Stimulated activated naive B cell treated with anti-CD40 and anti-IgM and Interleukin-4, amounts not matched to agents 10 μg/mL and 1 μg/mL and 100 μg/mL, for 72 hours (primary cell): ENCODE data around the gene RPLP2.

Experiments
- ATAC-seq, 2 donors: fragments of 150-1000 bp; cut with Tn5 transposase; replicated peaks; 2 replicates each; pipeline ENCODE4 v1.10.0; 2021; ENCODE audit warnings: moderate library complexity in 1 of 2
- DNase-seq: peaks from one replicate; pipeline ENCODE4 v3.0.0; 2021
- H3K27ac Mint-ChIP-seq: one replicate; pipeline ENCODE4 v1.8.0; 2022; ENCODE audit warnings: mild to moderate bottlenecking, mixed read lengths
- H3K27me3 Mint-ChIP-seq, 2 donors: one replicate each; pipeline ENCODE4 v1.8.0; 2022; ENCODE audit warnings: mixed read lengths in 2 of 2
- H3K36me3 Mint-ChIP-seq, 2 donors: one replicate each; pipeline ENCODE4 v1.8.0; 2022; ENCODE audit warnings: mixed read lengths in 2 of 2, mild to moderate bottlenecking in 1 of 2
- H3K4me1 Mint-ChIP-seq, 2 donors: one replicate each; pipeline ENCODE4 v1.8.0; 2022; ENCODE audit warnings: mixed read lengths in 2 of 2, mild to moderate bottlenecking in 1 of 2
- H3K4me3 Mint-ChIP-seq, 2 donors: one replicate each; pipeline ENCODE4 v1.8.0; 2022; ENCODE audit warnings: mild to moderate bottlenecking in 2 of 2, mixed read lengths in 2 of 2, moderate library complexity in 1 of 2
- H3K9me3 Mint-ChIP-seq, 2 donors: one replicate each; pipeline ENCODE4 v1.8.0; 2022; ENCODE audit warnings: mixed read lengths in 2 of 2, mild to moderate bottlenecking in 1 of 2

Gene RPLP2

GRCh38 chr11:834371-835316 lies 24.9 kb downstream of the RPLP2 start:
- peaks cover 15 to 63% of the 10 kb centered on the region in 2 donors for H3K4me1 Mint-ChIP-seq
- peaks cover 17 to 27% of the 10 kb centered on the region in 2 donors for H3K27me3 Mint-ChIP-seq
- H3K27ac Mint-ChIP-seq, result peak overlapping the region; percentile 37
- DNase-seq (no peak), ATAC-seq (no peak)
- peak overlapping the region; percentile 77 to 78 for H3K4me3 Mint-ChIP-seq
- no peaks in the 10 kb centered on the region for H3K9me3 Mint-ChIP-seq
- peaks cover 23 to 32% of the 10 kb centered on the region in 2 donors for H3K36me3 Mint-ChIP-seq

GRCh38 chr11:836274-836673 lies 26.5 kb downstream of the RPLP2 start:
- DNase-seq, result no peak
- no peaks in the 10 kb centered on the region for H3K9me3 Mint-ChIP-seq
- ATAC-seq, result no peak
- H3K4me1 Mint-ChIP-seq, result peaks cover 27 to 65% of the 10 kb centered on the region in 2 donors
- H3K27me3 Mint-ChIP-seq, result peaks cover 6 to 13% of the 10 kb centered on the region in 2 donors
- H3K36me3 Mint-ChIP-seq, result peaks cover 34 to 44% of the 10 kb centered on the region in 2 donors
- H3K4me3 Mint-ChIP-seq, result no peak overlapping the region
- no peak overlapping the region for H3K27ac Mint-ChIP-seq

DNA sequence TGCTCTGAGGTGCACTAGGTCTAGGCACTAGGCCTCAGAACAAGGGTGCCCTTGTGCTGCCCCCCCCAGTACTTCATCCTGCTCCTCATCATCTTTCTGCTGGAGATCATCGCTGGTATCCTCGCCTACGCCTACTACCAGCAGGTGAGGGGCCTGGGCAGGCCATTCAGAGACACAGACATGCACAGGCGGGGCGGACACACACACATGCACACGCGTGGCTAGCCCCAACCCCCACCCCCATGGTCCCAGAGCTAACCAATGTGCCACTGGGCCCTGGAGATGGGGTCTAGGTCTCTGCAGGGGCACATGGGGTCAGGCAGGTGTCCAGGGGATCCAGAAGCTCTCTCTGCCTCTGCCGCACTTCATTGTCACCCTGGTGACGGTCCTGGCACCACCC lies 26.9 kb downstream of the RPLP2 start:
- H3K9me3 Mint-ChIP-seq, result no peaks in the 10 kb centered on the region
- H3K4me1 Mint-ChIP-seq, result peaks cover 28 to 64% of the 10 kb centered on the region in 2 donors
- peak overlapping the region; percentile 20 for H3K27ac Mint-ChIP-seq
- no peak for DNase-seq
- ATAC-seq, result no peak
- peaks cover 2 to 9% of the 10 kb centered on the region in 2 donors for H3K27me3 Mint-ChIP-seq
- H3K36me3 Mint-ChIP-seq, result peaks cover 34 to 45% of the 10 kb centered on the region in 2 donors
- H3K4me3 Mint-ChIP-seq, result no peak overlapping the region

- ATAC-seq (no peak), DNase-seq (no peak)
- Mint-ChIP-seq H3K27me3 (peaks cover 0 to 2% of the 10 kb centered on the region in 2 donors), H3K27ac (no peak overlapping the region), H3K4me3 (no peak overlapping the region), H3K4me1 (peaks cover 23 to 57% of the 10 kb centered on the region in 2 donors), H3K9me3 (no peaks in the 10 kb centered on the region), H3K36me3 (peaks cover 34 to 45% of the 10 kb centered on the region in 2 donors)
Observed at GRCh38 chr11:837189-837989, 27.6 kb downstream of the RPLP2 start.

DNA sequence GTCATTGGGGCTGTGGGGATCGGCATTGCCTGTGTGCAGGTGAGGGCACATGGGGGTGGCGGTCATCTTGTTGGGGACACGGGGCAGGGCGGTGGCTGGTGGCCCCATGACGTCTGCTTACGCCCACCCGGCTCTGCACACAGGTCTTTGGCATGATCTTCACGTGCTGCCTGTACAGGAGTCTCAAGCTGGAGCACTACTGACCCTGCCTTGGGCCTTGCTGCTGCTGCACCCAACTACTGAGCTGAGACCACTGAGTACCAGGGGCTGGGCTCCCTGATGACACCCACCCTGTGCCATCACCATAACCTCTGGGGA lies 28.2 kb downstream of the RPLP2 start:
- Mint-ChIP-seq H3K4me3 (no peak overlapping the region), H3K27me3 (no peaks in the 10 kb centered on the region), H3K27ac (no peak overlapping the region), H3K4me1 (peaks cover 22 to 55% of the 10 kb centered on the region in 2 donors), H3K9me3 (no peaks in the 10 kb centered on the region), H3K36me3 (peaks cover 34 to 45% of the 10 kb centered on the region in 2 donors)
- no peak for DNase-seq
- ATAC-seq, result no peak

DNA sequence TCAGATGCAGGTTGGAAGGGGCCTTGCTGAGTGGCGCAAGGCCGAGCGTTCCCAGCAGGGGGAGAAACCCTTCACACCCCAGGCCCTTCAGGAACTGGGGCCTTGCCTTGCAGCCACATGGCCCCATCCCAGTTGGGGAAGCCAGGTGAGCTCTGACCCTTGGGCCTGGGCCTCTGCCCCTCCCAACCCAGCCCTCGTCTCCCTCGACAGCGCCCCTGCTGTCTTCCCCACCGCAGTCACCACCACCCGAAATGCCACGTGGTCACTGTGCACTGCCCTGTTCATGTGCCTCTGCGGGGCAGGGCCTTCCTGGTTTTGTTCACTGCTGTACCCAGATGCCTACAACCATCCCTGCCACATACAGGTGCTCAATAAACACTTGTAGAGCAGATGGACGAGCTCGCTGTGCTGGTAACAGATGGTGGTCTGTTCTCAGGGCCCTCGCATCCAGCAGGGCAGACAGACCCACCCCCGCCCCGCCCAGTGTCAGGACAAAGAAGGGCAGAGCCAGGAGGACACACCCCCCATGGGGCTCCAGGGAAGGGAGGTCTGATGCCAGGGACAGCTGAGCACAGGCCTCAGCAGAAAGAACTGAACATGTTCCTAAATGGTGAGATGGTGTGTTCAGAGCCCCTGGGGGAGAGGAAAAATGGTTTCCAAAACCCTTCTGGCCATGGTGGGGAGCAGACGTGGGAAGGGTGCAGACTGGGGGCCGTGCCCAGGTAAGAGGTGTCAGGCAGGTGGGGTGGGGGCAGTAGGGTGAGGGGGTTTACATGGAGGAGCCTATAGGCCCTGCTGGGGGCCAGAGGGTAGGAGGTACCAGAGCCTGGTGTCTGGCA lies 28.9 kb downstream of the RPLP2 start:
- Mint-ChIP-seq H3K36me3 (peaks cover 36 to 45% of the 10 kb centered on the region in 2 donors), H3K4me1 (peaks cover 26 to 58% of the 10 kb centered on the region in 2 donors), H3K27ac (no peak overlapping the region), H3K4me3 (peak overlapping the region in 1 of 2 donors; percentile 30), H3K27me3 (peaks cover 4 to 5% of the 10 kb centered on the region in 2 donors), H3K9me3 (no peaks in the 10 kb centered on the region)
- ATAC-seq (no peak), DNase-seq (no peak)

- Mint-ChIP-seq H3K27me3 (peaks cover 7 to 9% of the 10 kb centered on the region in 2 donors), H3K4me1 (peaks cover 26 to 58% of the 10 kb centered on the region in 2 donors), H3K27ac (no peak overlapping the region), H3K4me3 (no peak overlapping the region), H3K9me3 (no peaks in the 10 kb centered on the region), H3K36me3 (peaks cover 36 to 45% of the 10 kb centered on the region in 2 donors)
- ATAC-seq, result no peak
- no peak for DNase-seq
Observed at GRCh38 chr11:839280-839623, 29.5 kb downstream of the RPLP2 start.

DNA sequence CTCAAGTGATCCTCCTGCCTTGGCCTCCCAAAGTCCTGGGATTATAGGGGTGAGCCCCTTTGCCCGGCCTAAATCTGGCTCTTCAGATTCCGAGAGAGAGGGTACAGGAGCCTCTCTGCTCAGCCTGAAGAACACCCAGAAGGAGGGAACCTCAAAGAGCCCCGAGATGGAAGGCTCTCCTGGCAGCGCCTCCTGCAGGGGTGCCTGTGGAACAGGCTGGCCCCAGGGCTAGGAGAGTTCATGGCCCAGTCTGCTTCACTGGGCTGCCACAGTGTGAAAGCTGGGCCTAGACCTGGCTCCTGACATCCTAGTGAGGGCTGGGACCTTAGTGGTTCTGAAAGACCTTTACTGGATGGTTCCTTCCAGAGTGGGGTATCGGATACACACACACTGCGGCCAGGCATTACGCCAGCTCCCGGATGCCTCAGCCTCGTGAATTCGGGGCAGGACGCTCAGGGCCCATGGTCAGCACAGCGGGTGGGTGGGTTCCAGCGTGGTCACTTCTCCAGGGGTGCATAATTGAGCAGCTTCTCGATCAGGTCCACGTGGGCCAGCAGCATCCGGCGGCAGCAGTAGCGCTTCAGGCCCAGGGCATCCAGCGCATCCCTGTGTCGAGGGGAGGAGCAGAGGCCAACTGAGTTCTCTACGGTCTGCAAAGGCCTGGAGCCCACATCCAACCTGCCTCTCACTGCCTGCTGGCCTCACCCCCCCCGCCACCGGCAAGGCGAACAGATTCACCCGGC lies 30.3 kb downstream of the RPLP2 start:
- Mint-ChIP-seq H3K9me3 (no peaks in the 10 kb centered on the region), H3K4me3 (peak overlapping the region; percentile 17 to 90), H3K4me1 (peaks cover 27 to 56% of the 10 kb centered on the region in 2 donors), H3K27ac (peak overlapping the region; percentile 5), H3K36me3 (peaks cover 36 to 45% of the 10 kb centered on the region in 2 donors), H3K27me3 (peaks cover 7 to 14% of the 10 kb centered on the region in 2 donors)
- no peak for ATAC-seq
- DNase-seq, result no peak

DNA sequence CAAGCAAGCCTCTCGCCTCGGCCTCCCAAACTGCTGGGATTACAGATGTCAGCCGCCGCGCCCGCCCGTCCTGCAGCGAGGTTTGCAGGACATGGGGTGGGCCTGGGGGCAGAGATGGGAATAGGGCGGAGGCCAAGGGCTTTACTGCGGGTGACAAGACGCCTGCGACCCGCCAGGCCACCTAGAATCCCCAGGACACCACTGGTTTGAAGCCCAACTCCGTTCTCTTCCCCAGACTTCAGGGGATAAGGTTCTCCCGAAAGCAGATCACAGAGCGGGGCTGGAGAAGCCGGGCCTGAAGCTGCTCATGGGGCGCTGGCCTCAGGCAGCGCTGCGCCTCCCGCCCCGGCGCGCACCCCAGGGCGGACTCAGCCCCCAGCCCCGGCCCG lies 32.2 kb downstream of the RPLP2 start:
- DNase-seq (no peak), ATAC-seq (peak; percentile 49 to 56)
- H3K4me3 Mint-ChIP-seq, result peak overlapping the region; percentile 88 to 90
- no peaks in the 10 kb centered on the region for H3K9me3 Mint-ChIP-seq
- peak overlapping the region; percentile 94 for H3K27ac Mint-ChIP-seq
- H3K36me3 Mint-ChIP-seq, result peaks cover 27 to 32% of the 10 kb centered on the region in 2 donors
- peaks cover 10 to 14% of the 10 kb centered on the region in 2 donors for H3K27me3 Mint-ChIP-seq
- H3K4me1 Mint-ChIP-seq, result peaks cover 27 to 55% of the 10 kb centered on the region in 2 donors

DNA sequence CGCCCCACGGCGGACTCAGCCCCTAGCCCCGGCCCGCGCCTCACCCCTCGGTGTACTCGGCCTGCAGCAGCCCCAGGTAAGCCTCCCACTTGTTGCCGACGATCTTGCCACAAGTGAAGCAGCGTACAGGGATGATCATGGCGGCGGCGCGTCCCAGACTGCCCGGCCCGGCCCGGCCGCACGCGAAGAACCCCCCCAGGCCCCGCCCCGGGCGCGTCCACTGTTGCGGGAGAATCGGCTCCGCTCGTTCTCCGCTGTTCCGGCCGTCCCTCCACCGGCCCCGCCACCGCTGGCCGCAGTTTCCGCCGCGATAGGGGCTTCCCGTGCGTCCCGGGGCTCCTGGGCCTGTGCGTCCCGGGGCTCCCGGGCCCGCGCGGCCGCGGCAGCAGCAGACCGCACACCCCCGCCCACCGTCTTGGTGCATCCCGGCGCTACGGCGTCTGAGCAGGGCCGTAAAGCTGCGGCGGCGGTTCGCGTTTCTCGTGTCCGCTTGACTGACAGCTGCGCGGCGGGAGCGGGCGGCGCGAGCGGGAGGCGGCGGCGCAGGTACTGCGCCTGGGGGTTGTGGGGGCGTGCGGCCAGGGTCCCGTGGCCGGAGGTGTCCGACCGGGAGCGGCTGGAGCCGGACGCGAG lies 32.7 kb downstream of the RPLP2 start, which contains the start of the genes POLR2L and TSPAN4:
Gene POLR2L, minus strand, starts transcription at position 160 of the 633 bp plus-strand sequence. Its CDS starts 21 bp downstream, at position 139.
Gene TSPAN4, plus strand, starts transcription at position 483 of the 633 bp plus-strand sequence. CDS start 7,453 bp downstream, outside the sequence.
- Mint-ChIP-seq H3K27ac (peak within 1 kb of the TSS; percentile 94), H3K9me3 (no peaks in the 10 kb centered on the region), H3K36me3 (peaks cover 26 to 28% of the 10 kb centered on the region in 2 donors), H3K4me3 (peak within 1 kb of the TSS; percentile 88 to 90), H3K4me1 (peaks cover 27 to 55% of the 10 kb centered on the region in 2 donors), H3K27me3 (peaks cover 10 to 14% of the 10 kb centered on the region in 2 donors)
- ATAC-seq (peak; percentile 80 to 85), DNase-seq (peak; percentile 78)

- Mint-ChIP-seq H3K4me1 (peaks cover 27 to 52% of the 10 kb centered on the region in 2 donors), H3K27ac (peak overlapping the region; percentile 71), H3K27me3 (peaks cover 10 to 14% of the 10 kb centered on the region in 2 donors), H3K9me3 (no peaks in the 10 kb centered on the region), H3K36me3 (peaks cover 20 to 23% of the 10 kb centered on the region in 2 donors), H3K4me3 (peak overlapping the region; percentile 80 to 90)
- no peak for DNase-seq
- peak; percentile 3 for ATAC-seq
Observed at GRCh38 chr11:843086-843734, 33.4 kb downstream of the RPLP2 start.
